G401 (cell line): ENCODE measurements around the gene UMAD1. TPM values are rescaled to one million over a fixed set of nuclear protein-coding genes. Genes with fewer than 3 reads are reported as not detected.
A peak's percentile ranks its signal among the peaks of the same experiment; 100 is the strongest.

Experiments used
- DNase-seq: peaks from one replicate; pipeline ENCODE4 v3.0.0-alpha.2; 2015; ENCODE audit warnings: low spot score
- in situ Hi-C: cut with HindIII; loops from 2 replicates; pipeline ENCODE4 v1.10.0; 2016; ENCODE audit warnings: low sequenced_read_pairs, mixed read lengths
- total RNA-seq: library from RNA; depleted of rRNA; stranded (reverse); fragments of >200 nt; shearing (Covaris generic); gene quantifications from 2 replicates; pipeline ENCODE4 v1.2.3, GENCODE V29; 2014

The UMAD1 gene
- total RNA-seq, 1 experiment from 2014 or later = 42.3 TPM

- in situ Hi-C loops = no loop called here
These were observed 67.3 kb downstream of the UMAD1 start for GRCh38 chr7:7707806-7708205.

GRCh38 chr7:7709291-7709690 is 68.7 kb downstream of the UMAD1 start:
- in situ Hi-C loops = no loop called here
- DNase-seq = no peak

More at GRCh38 chr7:7707806-7708205, 67.3 kb downstream of the UMAD1 start:
- no peak for DNase-seq

- in situ Hi-C loops = no loop called here
- DNase-seq = no peak
These were observed 69.9 kb downstream of the UMAD1 start for GRCh38 chr7:7710469-7710868.

GRCh38 chr7:7713730-7714129 is 73.2 kb downstream of the UMAD1 start:
- in situ Hi-C loops = no loop called here
- no peak for DNase-seq

DNA sequence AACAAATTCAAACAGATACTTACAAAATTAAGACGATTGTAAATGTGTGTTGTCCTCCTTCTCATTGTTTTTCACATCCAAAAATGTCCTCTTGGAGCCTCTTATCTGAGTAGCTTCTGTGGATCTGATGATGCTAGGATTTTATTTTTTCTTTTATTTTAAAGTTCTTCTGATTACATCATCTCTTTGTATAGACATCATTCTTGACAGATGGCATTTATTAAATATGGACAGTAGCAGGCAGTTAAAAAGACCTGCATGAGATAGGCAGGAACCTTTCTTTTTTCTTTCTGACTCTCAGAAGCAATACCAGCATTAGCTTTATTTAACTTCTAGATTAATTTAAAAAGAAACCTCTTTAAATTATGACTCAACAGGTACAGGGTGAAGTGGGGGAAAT is 77.9 kb downstream of the UMAD1 start, which contains the start of gene RPA3:
TSS of gene RPA3 (minus strand) at position 116 of the 400 bp plus-strand sequence. CDS start 78,189 bp downstream, outside the sequence.
- in situ Hi-C loops = no loop called here
- no peak for DNase-seq

DNA sequence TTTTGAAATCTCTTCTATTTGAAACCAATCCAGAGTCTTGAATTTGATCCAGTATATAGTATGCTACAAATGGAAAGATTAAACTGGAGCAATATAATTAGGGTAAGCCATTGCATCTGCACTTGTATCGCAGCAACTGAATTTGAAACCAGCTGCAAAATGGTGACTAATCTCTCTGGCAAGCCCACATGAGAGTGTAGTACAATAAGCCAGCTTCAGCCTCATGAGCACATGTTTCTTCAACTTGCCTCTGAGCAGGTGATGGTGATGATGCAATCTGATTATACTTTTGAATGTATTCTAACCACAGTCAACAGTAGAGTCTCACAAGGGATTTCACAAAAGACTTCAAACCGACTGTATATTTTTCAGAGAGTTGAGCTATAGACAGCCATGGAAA is 78.7 kb downstream of the UMAD1 start:
- in situ Hi-C loops = no loop called here

DNA sequence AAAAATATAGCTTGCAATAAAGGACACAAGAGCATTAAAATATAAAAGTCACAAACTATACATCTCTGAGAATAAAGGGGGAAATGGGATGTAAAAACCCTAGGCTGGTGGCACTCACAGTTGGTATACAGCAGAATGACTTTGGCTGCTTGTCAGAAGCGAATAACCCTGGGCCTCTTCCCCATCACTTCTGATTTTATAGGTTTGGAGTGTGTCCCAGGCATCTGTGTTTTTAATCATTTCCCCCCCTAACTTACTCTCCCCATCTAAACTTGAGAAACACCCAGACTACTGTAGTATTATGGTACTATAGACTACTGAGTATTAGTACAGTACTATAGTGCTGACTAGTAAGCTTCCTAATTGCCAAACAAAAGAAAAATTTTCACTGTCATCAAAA is 79.6 kb downstream of the UMAD1 start:
- in situ Hi-C loops = no loop called here
- DNase-seq = no peak

More for the DNA sequence above, 78.7 kb downstream of the UMAD1 start:
- DNase-seq = no peak

GRCh38 chr7:7720750-7721621 is 80.4 kb downstream of the UMAD1 start:
- no peak for DNase-seq
- in situ Hi-C loops = no loop called here

- DNase-seq = no peak
- in situ Hi-C loops = no loop called here
These were observed 91.2 kb downstream of the UMAD1 start for GRCh38 chr7:7731732-7732131.

GRCh38 chr7:7732621-7733281 is 92.2 kb downstream of the UMAD1 start:
- peak; percentile 23 for DNase-seq
- in situ Hi-C loops = no loop called here

GRCh38 chr7:7736671-7737070 is 96.1 kb downstream of the UMAD1 start:
- no peak for DNase-seq
- in situ Hi-C loops = no loop called here

GRCh38 chr7:7737674-7738073 is 97.1 kb downstream of the UMAD1 start:
- in situ Hi-C loops = no loop called here
- DNase-seq = no peak

GRCh38 chr7:7738177-7738576 is 97.6 kb downstream of the UMAD1 start:
- no peak for DNase-seq
- in situ Hi-C loops = no loop called here

DNA sequence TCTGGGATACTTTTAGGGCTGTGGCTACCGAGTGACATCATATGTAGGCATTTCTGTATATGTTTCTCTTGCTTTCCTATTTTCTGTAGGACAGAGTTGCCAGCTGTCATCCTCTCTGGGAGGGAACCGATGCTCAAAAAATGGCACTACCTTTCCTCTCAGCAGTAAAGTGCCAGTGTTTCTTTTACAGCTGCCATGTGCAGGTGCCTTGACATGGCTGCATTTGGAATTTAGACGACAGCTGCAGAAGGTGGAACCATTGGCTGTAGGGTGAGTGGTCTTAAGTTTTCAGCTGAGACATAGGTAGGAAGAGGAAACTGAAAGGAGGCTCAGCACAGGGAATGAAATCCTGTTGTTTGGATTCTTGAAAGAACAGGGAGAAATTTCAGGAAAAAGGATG is 98.1 kb downstream of the UMAD1 start:
- in situ Hi-C loops = no loop called here

DNA sequence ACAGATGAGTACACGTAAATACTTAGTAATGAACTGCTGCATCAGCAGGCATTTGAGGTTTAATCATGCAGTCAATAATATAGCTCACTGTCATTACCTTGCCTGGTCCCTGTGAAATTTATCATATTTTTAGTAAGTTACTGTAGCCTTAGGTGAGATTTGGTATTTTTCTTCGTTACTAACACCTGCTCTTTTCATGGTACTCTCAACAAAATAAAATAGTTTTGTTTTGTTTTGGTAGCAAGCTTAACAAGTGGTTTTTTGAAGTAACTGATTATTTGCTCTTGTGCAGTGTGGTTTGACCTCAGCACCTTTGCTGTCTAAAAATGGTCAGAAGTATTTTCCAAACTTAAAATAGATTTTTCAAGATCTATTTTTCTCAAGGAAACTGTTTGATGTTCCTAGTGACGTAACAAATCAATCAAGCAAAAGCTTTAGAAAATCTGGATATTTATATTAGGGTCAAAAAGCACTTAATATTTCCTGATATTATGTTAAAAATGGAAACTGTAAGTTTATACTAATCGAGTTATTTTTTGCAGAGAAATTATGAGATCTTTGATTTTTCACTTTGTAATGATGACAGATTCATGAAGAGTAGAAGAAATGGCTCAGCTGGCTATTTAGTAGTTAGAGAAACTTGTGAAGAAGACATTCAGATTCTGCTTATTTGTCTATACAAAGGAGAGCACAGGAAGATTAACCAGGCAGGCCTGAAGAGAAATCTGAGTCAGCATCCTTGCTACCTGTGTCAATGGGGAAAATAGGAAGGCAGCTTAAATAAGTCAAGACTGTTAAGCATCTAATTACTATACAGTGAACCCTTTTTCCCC is 98.9 kb downstream of the UMAD1 start:
- in situ Hi-C loops = no loop called here
- DNase-seq = no peak

More for the DNA sequence above, 98.1 kb downstream of the UMAD1 start:
- DNase-seq = no peak

GRCh38 chr7:7740037-7740355 is 99.4 kb downstream of the UMAD1 start:
- DNase-seq = no peak
- in situ Hi-C loops = no loop called here

- in situ Hi-C loops = no loop called here
- no peak for DNase-seq
These were observed 101.7 kb downstream of the UMAD1 start for GRCh38 chr7:7742223-7742622.

DNA sequence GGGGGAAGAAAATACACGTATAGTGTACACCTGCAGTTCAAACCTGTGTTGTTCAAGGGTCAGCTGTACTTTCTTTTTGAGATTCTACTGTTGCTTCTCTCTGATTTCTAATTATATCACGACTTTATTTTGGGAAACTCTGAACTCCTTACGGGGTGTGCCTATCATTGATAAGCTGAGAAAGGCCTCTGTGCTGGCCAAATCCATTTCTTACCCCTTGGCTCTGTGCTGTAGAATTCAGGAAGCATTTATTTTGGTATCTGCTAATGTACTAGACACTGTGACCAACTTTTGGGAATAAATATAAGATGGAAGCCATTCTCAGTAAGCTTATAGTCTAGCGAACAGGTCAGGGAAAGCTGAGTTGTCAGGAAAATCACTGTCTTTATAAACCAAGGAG is 104.7 kb downstream of the UMAD1 start:
- no peak for DNase-seq
- in situ Hi-C loops = no loop called here

GRCh38 chr7:7745966-7746365 is 105.4 kb downstream of the UMAD1 start:
- no peak for DNase-seq
- in situ Hi-C loops = no loop called here

- peak; percentile 33 for DNase-seq
- in situ Hi-C loops = no loop called here
These were observed 105.9 kb downstream of the UMAD1 start for GRCh38 chr7:7746458-7746857.
